ENCODE results near the gene CLIC1. TPM values are rescaled to one million over a fixed set of nuclear protein-coding genes. Genes with fewer than 3 reads are reported as not detected.

The CLIC1 gene
- total RNA-seq, 5 donors from 2014 or later (not counting 1 experiment from before 2014, with no cell fraction given) = 89.5 to 146 (median 112) TPM

DNA sequence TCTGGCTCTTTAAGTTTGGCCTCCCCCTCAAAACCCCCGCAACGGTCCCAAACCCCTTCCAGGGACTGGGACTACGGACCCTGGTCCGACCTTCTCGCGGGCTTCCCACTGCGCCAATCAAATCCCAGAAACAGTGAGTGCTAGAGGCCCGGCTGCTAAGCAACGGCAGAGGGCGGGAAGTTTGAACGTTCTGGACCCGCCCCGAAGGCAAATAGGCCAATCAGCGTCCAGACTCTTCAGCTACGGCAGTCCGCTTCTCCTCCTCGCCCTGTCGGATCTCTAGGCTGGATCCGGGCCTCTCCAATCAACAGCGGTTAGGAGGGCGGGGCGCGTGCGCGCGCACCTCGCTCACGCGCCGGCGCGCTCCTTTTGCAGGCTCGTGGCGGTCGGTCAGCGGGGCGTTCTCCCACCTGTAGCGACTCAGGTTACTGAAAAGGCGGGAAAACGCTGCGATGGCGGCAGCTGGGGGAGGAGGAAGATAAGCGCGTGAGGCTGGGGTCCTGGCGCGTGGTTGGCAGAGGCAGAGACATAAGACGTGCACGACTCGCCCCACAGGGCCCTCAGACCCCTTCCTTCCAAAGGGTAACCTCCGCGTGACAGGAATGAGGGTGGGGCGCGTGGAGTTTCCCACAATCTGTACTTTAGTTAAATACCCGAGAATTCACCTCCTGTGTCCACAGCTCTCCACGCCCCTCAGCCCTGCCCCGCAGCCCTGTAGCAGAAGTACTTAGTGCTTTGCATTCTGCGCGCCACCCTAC, 3.5 kb upstream of the CLIC1 start, which contains the start of gene MSH5:
TSS of gene MSH5 (plus strand) at position 367 of the 758 bp plus-strand sequence. CDS start 462 bp downstream, outside the sequence.
- CTCF ChIA-PET = interaction anchor here (0.5 to 3.1 kb wide), 11 partner anchors 9 to 191 kb away, joined by 3 to 18 read pairs (median 4); partner anchors contain the start of genes DDAH2 (in 1 of the 2), EHMT2 (in 1 of the 2), NEU1 (in 1 of the 2) and VARS1 (in 1 of the 2)
- peaks cover 39 to 53% of the 10 kb centered on the region in 2 experiments for H3K4me1 ChIP-seq (ENCODE audit: control insufficient read depth in 1 of 2, extremely low read depth in 1 of 2, insufficient read depth in 2 of 2, low read length in 2 of 2)
- H3K9me3 ChIP-seq = no peaks in the 10 kb centered on the region
- Mint-ChIP-seq H3K27me3 (no peaks in the 10 kb centered on the region), H3K36me3 (peaks cover 13% of the 10 kb centered on the region), H3K27ac (peak within 1 kb of the TSS; percentile 88 to 95), H3K4me3 (peak within 1 kb of the TSS; percentile 85 to 95 (median 92)), H3K9me3 (no peaks in the 10 kb centered on the region), H3K4me1 (peaks cover 56 to 62% (median 60%) of the 10 kb centered on the region in 3 donors)
- no peaks in the 10 kb centered on the region for H3K27me3 ChIP-seq (replicated peaks in 1 of 2; ENCODE audit: control insufficient read depth in 2 of 2, extremely low read depth in 1 of 2, insufficient read depth in 2 of 2, low read length in 1 of 2)
- POLR2A ChIA-PET = interaction anchor here (0.5 to 0.6 kb wide), 3 partner anchors 44 to 123 kb away, joined by 3 to 5 read pairs (median 3); no protein-coding TSS in a partner anchor
- DNase-seq (peak; percentile 81 to 96 (median 92)), ATAC-seq (replicated peaks in 1 of 4) (peak; percentile 89 to 93 (median 92))
- H3K36me3 ChIP-seq (ENCODE audit: control insufficient read depth in 2 of 2, extremely low read depth in 1 of 2, insufficient read depth in 1 of 2, low read length in 1 of 2) = no peaks in the 10 kb centered on the region
- H3K27ac ChIP-seq (ENCODE audit: low read length) = peak within 1 kb of the TSS; percentile 81
- peak within 1 kb of the TSS; percentile 82 to 92 for H3K4me3 ChIP-seq (ENCODE audit: control insufficient read depth in 1 of 2, extremely low read depth in 1 of 2, low read length in 1 of 2)
- WGBS (ENCODE audit: insufficient coverage) = under 1% methylated on average over 47 of the region's 58 CpGs

DNA sequence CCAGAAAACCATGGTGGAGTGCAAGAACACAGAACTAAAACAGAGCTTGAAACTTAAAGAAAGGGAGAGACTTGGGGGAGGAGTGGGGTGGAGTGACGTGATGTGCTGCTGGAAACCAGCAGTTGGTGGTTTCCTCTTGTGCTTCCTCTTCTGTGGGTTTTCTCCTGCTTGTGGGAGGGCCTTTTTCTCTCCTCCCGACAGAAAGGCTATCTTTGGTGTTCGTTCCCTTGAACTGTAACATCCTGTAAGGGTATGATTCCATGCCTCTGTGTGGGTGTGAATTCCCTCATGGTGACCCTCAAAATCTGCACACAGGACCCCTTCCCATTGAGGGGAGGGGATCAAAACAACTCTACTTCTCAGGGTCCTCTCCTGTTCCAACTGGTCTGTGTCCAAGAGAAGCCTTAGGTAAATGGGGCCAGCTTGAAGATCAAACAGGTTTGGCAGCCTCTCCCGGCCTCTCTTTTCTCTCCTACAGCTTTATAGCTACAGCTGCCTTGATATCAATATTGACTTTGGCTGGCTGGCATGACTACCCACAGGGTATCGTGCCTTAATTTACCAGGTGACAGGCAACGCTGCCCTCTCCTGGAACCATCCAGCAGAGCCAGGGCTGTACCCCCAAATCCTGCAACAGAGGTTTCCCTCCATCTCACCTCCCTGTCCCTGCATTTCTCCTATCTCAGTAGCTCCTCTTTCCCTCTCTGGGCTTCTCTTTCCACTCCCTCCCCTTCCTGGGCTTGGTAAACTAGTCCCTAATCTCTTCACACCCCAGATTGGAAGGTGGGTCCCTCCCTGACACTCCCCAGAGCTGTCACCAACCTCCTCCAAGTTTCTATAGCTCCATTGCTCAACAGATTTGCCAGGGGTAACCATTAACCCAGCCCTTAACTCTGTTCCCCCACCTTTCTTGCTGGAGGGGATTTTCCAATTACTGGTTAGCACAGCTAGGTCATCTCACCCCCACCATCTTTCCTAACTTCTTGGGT, 2.0 kb upstream of the CLIC1 start:
- ATAC-seq (replicated peaks in 1 of 4) (peak; percentile 23 to 55 (median 34)), DNase-seq (peak in 34 of 35 experiments; percentile 36 to 89 (median 64))
- H3K27me3 Mint-ChIP-seq = no peaks in the 10 kb centered on the region
- Histone ChIP-seq H3K27me3 (replicated peaks in 1 of 2; ENCODE audit: control insufficient read depth in 2 of 2, extremely low read depth in 1 of 2, insufficient read depth in 2 of 2, low read length in 1 of 2) (no peaks in the 10 kb centered on the region), H3K4me3 (ENCODE audit: control insufficient read depth in 1 of 2, extremely low read depth in 1 of 2, low read length in 1 of 2) (peak overlapping the region; percentile 14 to 60), H3K36me3 (ENCODE audit: control insufficient read depth in 2 of 2, extremely low read depth in 1 of 2, insufficient read depth in 1 of 2, low read length in 1 of 2) (peaks cover 4 to 11% of the 10 kb centered on the region in 2 donors), H3K4me1 (ENCODE audit: control insufficient read depth in 1 of 2, extremely low read depth in 1 of 2, insufficient read depth in 2 of 2, low read length in 2 of 2) (peaks cover 45 to 68% of the 10 kb centered on the region in 2 experiments), H3K27ac (ENCODE audit: low read length) (peak overlapping the region; percentile 81), H3K9me3 (no peaks in the 10 kb centered on the region)
- H3K4me3 Mint-ChIP-seq = peak overlapping the region; percentile 91 to 95 (median 92)
- WGBS (ENCODE audit: insufficient coverage) = 0% methylated on average over 3 of the region's 6 CpGs
- CTCF ChIA-PET = interaction anchor here (0.6 to 3.1 kb wide), 12 partner anchors 9 to 164 kb away, joined by 3 to 18 read pairs (median 6); partner anchors contain the start of genes DDAH2 (in 1 of the 2), HSPA1B (in 1 of the 2), LSM2 (in 1 of the 2) and NEU1 (in 1 of the 2)
- H3K4me1 Mint-ChIP-seq = peaks cover 70 to 78% (median 75%) of the 10 kb centered on the region in 3 donors
- peak overlapping the region; percentile 73 to 95 for H3K27ac Mint-ChIP-seq
- POLR2A ChIA-PET = interaction anchor here in 1 of 2 donors (0.5 to 1.4 kb wide), 5 partner anchors 35 to 391 kb away, joined by 3 to 4 read pairs (median 3); partner anchors contain the start of gene ABHD16A
- no peaks in the 10 kb centered on the region for H3K9me3 Mint-ChIP-seq
- H3K36me3 Mint-ChIP-seq = peaks cover 17% of the 10 kb centered on the region

DNA sequence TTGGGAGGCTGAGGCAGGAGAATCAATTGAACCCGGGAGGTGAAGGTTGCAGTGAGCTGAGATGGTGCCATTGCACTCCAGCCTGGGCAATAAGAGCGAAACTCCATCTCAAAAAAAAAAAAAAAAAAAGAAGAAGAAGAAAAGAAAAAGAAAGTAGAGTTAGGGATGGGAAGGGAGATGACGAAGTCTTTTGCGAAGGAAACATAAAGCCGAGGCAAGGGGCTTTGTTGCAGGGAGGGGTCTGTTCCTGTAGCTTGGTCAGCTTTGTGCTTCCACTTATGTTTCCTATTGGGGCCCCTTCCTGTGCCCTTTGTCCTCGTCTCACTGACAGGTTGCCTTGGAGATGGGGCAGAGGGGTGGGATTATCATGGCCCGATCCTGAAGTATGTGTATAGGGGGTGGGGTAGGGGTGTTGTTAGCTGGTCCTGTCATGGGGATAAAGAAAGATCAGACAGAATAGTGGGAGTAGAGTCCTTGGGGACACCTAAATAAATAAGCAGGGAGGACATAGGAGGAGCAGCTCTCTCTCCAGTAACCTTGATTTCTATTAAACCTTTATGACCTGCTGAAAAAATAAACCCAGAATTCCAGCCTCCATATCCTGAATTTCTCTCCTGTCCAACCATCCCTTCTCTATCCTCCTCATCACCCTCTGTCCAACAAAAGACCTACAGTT, 1.1 kb upstream of the CLIC1 start:
- Mint-ChIP-seq H3K27me3 (no peaks in the 10 kb centered on the region), H3K4me3 (peak overlapping the region; percentile 91 to 95 (median 92)), H3K27ac (peak overlapping the region; percentile 73 to 95), H3K4me1 (peaks cover 70 to 81% (median 75%) of the 10 kb centered on the region in 3 donors), H3K36me3 (peaks cover 15% of the 10 kb centered on the region), H3K9me3 (no peaks in the 10 kb centered on the region)
- Histone ChIP-seq H3K36me3 (ENCODE audit: control insufficient read depth in 2 of 2, extremely low read depth in 1 of 2, insufficient read depth in 1 of 2, low read length in 1 of 2) (peaks cover 4 to 18% of the 10 kb centered on the region in 2 donors), H3K9me3 (no peaks in the 10 kb centered on the region), H3K27me3 (replicated peaks in 1 of 2; ENCODE audit: control insufficient read depth in 2 of 2, extremely low read depth in 1 of 2, insufficient read depth in 2 of 2, low read length in 1 of 2) (no peaks in the 10 kb centered on the region), H3K4me1 (ENCODE audit: control insufficient read depth in 1 of 2, extremely low read depth in 1 of 2, insufficient read depth in 2 of 2, low read length in 2 of 2) (peaks cover 45 to 69% of the 10 kb centered on the region in 2 experiments), H3K4me3 (ENCODE audit: control insufficient read depth in 1 of 2, extremely low read depth in 1 of 2, low read length in 1 of 2) (peak overlapping the region; percentile 14 to 60), H3K27ac (ENCODE audit: low read length) (peak overlapping the region; percentile 81)
- DNase-seq = peak in 1 of 35 experiments; percentile 32
- POLR2A ChIA-PET = interaction anchor here in 1 of 2 donors (0.6 to 1.4 kb wide), 4 partner anchors 34 to 392 kb away, joined by 3 to 4 read pairs (median 3); partner anchors contain the start of gene ABHD16A
- no peak for ATAC-seq (replicated peaks in 1 of 4)
- CTCF ChIA-PET = interaction anchor here (0.6 to 3.1 kb wide), 13 partner anchors 8 to 163 kb away, joined by 3 to 18 read pairs (median 7); partner anchors contain the start of genes DDAH2 (in 1 of the 2), HSPA1B (in 1 of the 2), LSM2 (in 1 of the 2) and NEU1 (in 1 of the 2)
- 21% methylated on average over 5 of the region's 7 CpGs for WGBS (ENCODE audit: insufficient coverage)

DNA sequence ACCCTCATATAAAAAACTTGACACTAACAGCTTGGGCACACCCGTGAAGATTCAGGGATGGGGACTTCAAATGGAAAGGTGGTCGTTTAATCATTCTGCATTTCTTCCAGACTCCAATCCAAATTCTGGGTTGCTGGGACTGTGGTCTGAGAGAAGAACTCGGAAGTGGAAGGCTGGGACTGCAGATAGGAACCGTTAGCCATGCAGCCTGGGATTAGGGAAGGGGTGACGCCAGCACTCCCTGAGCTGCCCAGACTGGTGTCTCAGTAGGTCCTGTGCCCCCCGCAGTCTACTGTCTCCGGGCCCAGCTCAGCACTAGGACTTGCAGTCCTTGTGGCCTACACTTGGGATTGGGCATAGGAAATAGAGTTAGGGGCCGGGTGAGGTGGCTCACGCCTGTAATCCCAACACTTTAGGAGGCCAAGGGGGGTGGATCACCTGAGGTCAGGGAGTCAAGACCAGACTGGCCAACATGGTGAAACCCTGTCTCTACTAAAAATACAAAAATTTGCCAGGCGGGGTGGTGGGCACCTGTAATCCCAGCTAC, 511 bp upstream of the CLIC1 start:
- Mint-ChIP-seq H3K4me3 (peak overlapping the region; percentile 91 to 95 (median 92)), H3K27me3 (no peaks in the 10 kb centered on the region), H3K9me3 (no peaks in the 10 kb centered on the region), H3K27ac (peak overlapping the region; percentile 95 to 97), H3K4me1 (peaks cover 73 to 83% (median 75%) of the 10 kb centered on the region in 3 donors), H3K36me3 (peaks cover 19% of the 10 kb centered on the region)
- ChIA-PET POLR2A (interaction anchor here in 1 of 2 donors (0.5 kb wide), 1 partner anchor 74 kb away, joined by 5 read pairs; no protein-coding TSS in a partner anchor), CTCF (interaction anchor here (0.6 to 1.7 kb wide), 5 partner anchors 7 to 93 kb away, joined by 3 to 9 read pairs (median 5); no protein-coding TSS in a partner anchor)
- no peaks in the 10 kb centered on the region for H3K9me3 ChIP-seq
- DNase-seq (no peak), ATAC-seq (replicated peaks in 1 of 4) (no peak)
- WGBS (ENCODE audit: insufficient coverage) = 0% methylated on average over 2 of the region's 10 CpGs
- peak overlapping the region; percentile 85 to 90 for H3K4me3 ChIP-seq (ENCODE audit: control insufficient read depth in 1 of 2, extremely low read depth in 1 of 2, low read length in 1 of 2)
- H3K36me3 ChIP-seq (ENCODE audit: control insufficient read depth in 2 of 2, extremely low read depth in 1 of 2, insufficient read depth in 1 of 2, low read length in 1 of 2) = peaks cover 4 to 24% of the 10 kb centered on the region in 2 donors
- H3K27me3 ChIP-seq (replicated peaks in 1 of 2; ENCODE audit: control insufficient read depth in 2 of 2, extremely low read depth in 1 of 2, insufficient read depth in 2 of 2, low read length in 1 of 2) = no peaks in the 10 kb centered on the region
- peaks cover 45 to 70% of the 10 kb centered on the region in 2 experiments for H3K4me1 ChIP-seq (ENCODE audit: control insufficient read depth in 1 of 2, extremely low read depth in 1 of 2, insufficient read depth in 2 of 2, low read length in 2 of 2)
- H3K27ac ChIP-seq (ENCODE audit: low read length) = peak overlapping the region; percentile 81

DNA sequence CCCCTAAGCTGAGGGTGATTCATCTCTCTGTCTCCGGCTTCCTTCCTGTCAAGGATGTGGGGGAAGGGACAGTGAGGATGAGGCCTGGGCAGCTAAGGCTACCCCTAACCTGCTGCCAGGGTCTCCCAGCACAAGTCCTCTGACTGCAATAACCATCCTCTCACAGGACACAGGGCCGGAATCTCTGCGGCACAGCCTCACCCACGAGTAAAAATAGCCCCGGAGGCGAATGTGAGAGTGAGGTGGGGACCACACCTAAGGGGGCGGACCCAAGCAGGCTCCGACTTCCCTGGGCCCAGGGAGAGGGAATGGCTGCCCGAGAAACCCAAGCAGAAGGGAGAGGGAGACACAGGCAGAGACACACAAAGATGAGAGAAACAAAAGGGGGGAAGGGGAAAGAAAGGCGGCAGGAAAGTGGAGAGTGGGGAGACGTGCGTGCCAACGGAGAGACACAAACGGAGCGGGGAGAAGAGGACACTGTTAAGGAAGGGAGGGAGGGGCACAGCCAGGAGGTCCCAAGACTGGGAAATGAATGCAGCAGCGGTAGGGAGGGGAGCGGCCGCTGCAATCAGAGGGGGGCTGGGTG, 1.4 kb downstream of the CLIC1 start:
- H3K27me3 Mint-ChIP-seq = no peaks in the 10 kb centered on the region
- peak overlapping the region; percentile 81 for H3K27ac ChIP-seq (ENCODE audit: low read length)
- peaks cover 4 to 36% of the 10 kb centered on the region in 2 donors for H3K36me3 ChIP-seq (ENCODE audit: control insufficient read depth in 2 of 2, extremely low read depth in 1 of 2, insufficient read depth in 1 of 2, low read length in 1 of 2)
- H3K4me1 Mint-ChIP-seq = peaks cover 72 to 81% (median 80%) of the 10 kb centered on the region in 3 donors
- H3K4me3 Mint-ChIP-seq = peak overlapping the region; percentile 91 to 95 (median 92)
- H3K9me3 Mint-ChIP-seq = no peaks in the 10 kb centered on the region
- H3K4me1 ChIP-seq (ENCODE audit: control insufficient read depth in 1 of 2, extremely low read depth in 1 of 2, insufficient read depth in 2 of 2, low read length in 2 of 2) = peaks cover 42 to 71% of the 10 kb centered on the region in 2 experiments
- peak overlapping the region; percentile 85 to 90 for H3K4me3 ChIP-seq (ENCODE audit: control insufficient read depth in 1 of 2, extremely low read depth in 1 of 2, low read length in 1 of 2)
- H3K36me3 Mint-ChIP-seq = peaks cover 19% of the 10 kb centered on the region
- H3K9me3 ChIP-seq = no peaks in the 10 kb centered on the region
- DNase-seq (peak in 11 of 35 experiments; percentile 29 to 73 (median 37)), ATAC-seq (replicated peaks in 1 of 4) (peak in 3 of 4 experiments; percentile 36 to 51 (median 39))
- peak overlapping the region; percentile 95 to 97 for H3K27ac Mint-ChIP-seq
- ChIA-PET CTCF (interaction anchor here in 1 of 2 donors (0.6 to 1.7 kb wide), 2 partner anchors 16 to 35 kb away, joined by 3 to 5 read pairs; no protein-coding TSS in a partner anchor), POLR2A (no interaction called here)
- WGBS (ENCODE audit: insufficient coverage) = 2% methylated on average over 9 of the region's 18 CpGs
- H3K27me3 ChIP-seq (replicated peaks in 1 of 2; ENCODE audit: control insufficient read depth in 2 of 2, extremely low read depth in 1 of 2, insufficient read depth in 2 of 2, low read length in 1 of 2) = no peaks in the 10 kb centered on the region
